GM23338 (cell line): ENCODE measurements around the gene SPTB. TPM values are rescaled to one million over a fixed set of nuclear protein-coding genes. Genes with fewer than 3 reads are reported as not detected.

ENCODE experiments used
- ATAC-seq: fragments of 200-7000 bp; cut with Tn5 transposase; 3 replicates; pipeline ENCODE4 v1.9.1; 2020
- DNase-seq: peaks from one replicate; pipeline ENCODE4 v3.0.0-alpha.2; 2015; ENCODE audit warnings: low spot score
- H2AFZ ChIP-seq: fragments of 200-600 bp; sonication (generic); 2 replicates; pipeline ENCODE4 v1.8.0; 2016; ENCODE audit warnings: antibody characterized with exemption, mild to moderate bottlenecking, moderate library complexity
- H3F3A ChIP-seq: fragments of 200-600 bp; sonication (generic); replicated peaks from 2 replicates; pipeline ENCODE4 v1.8.0; 2017; ENCODE audit warnings: antibody characterized with exemption, mixed run types, low read depth
- H3K27ac ChIP-seq: fragments of 200-600 bp; sonication (generic); 2 replicates; pipeline ENCODE4 v1.6.1; 2016; ENCODE audit warnings: low read depth
- H3K27me3 ChIP-seq: fragments of 200-600 bp; sonication (generic); 2 replicates; pipeline ENCODE4 v1.8.0; 2016; ENCODE audit warnings: mild to moderate bottlenecking, mixed run types, moderate library complexity; ENCODE audit not compliant: insufficient read depth
- H3K36me3 ChIP-seq: fragments of 200-600 bp; sonication (generic); 2 replicates; pipeline ENCODE4 v1.8.0; 2016; ENCODE audit warnings: mild to moderate bottlenecking; ENCODE audit not compliant: insufficient read depth
- H3K4me1 ChIP-seq: fragments of 200-600 bp; sonication (generic); 2 replicates; pipeline ENCODE4 v1.8.0; 2016; ENCODE audit warnings: mild to moderate bottlenecking, moderate library complexity; ENCODE audit not compliant: insufficient read depth
- H3K4me2 ChIP-seq: fragments of 200-600 bp; sonication (generic); 2 replicates; pipeline ENCODE4 v1.7.1; 2017; ENCODE audit warnings: mixed run types
- H3K4me3 ChIP-seq: fragments of 200-600 bp; sonication (generic); 2 replicates; pipeline ENCODE4 v1.6.1; 2016; ENCODE audit warnings: mixed run types
- H3K79me2 ChIP-seq: fragments of 200-600 bp; sonication (generic); replicated peaks from 2 replicates; pipeline ENCODE4 v1.8.0; 2017; ENCODE audit warnings: mild to moderate bottlenecking; ENCODE audit not compliant: insufficient read depth
- H3K9me2 ChIP-seq: fragments of 200-600 bp; sonication (generic); 2 replicates; pipeline ENCODE4 v1.8.0; 2017; ENCODE audit not compliant: insufficient read depth
- H4K20me1 ChIP-seq: fragments of 200-600 bp; sonication (generic); replicated peaks from 2 replicates; pipeline ENCODE4 v1.8.0; 2017; ENCODE audit warnings: mild to moderate bottlenecking; ENCODE audit not compliant: insufficient read depth
- H3K27ac Mint-ChIP-seq: 2 replicates; pipeline ENCODE4 v1.8.0; 2020; ENCODE audit warnings: inconsistent platforms, mild to moderate bottlenecking, moderate library complexity, mixed read lengths
- H3K27me3 Mint-ChIP-seq: 3 replicates; pipeline ENCODE4 v1.8.0; 2022; ENCODE audit warnings: low read depth, mild to moderate bottlenecking, moderate library complexity, mixed read lengths, inconsistent platforms; ENCODE audit not compliant: insufficient read depth, poor library complexity
- H3K36me3 Mint-ChIP-seq: 3 replicates; pipeline ENCODE4 v1.8.0; 2021; ENCODE audit warnings: low read depth, mild to moderate bottlenecking, inconsistent platforms, moderate library complexity, mixed read lengths
- H3K4me1 Mint-ChIP-seq: 3 replicates; pipeline ENCODE4 v1.8.0; 2020; ENCODE audit warnings: mild to moderate bottlenecking, inconsistent platforms, mixed read lengths
- H3K4me3 Mint-ChIP-seq: 3 replicates; pipeline ENCODE4 v1.8.0; 2021; ENCODE audit warnings: moderate library complexity, mild to moderate bottlenecking, inconsistent platforms, mixed read lengths
- H3K9me3 Mint-ChIP-seq: 3 replicates; pipeline ENCODE4 v1.8.0; 2020; ENCODE audit warnings: moderate library complexity, mild to moderate bottlenecking, inconsistent platforms, mixed read lengths
- CREB1 ChIP-seq: fragments of 250-450 bp; sonication (Bioruptor Pico); IDR thresholded peaks from 2 replicates; pipeline ENCODE4 v1.5.0; 2020; ENCODE audit warnings: low read depth, mild to moderate bottlenecking, moderate library complexity
- EZH2 ChIP-seq: fragments of 200-600 bp; sonication (generic); IDR thresholded peaks from one replicate; pipeline ENCODE4 v1.8.0; 2017; ENCODE audit warnings: antibody characterized with exemption, mild to moderate bottlenecking, low read depth; ENCODE audit not compliant: unreplicated experiment
- EZH2phosphoT487 ChIP-seq: fragments of 200-600 bp; sonication (generic); IDR thresholded peaks from one replicate; pipeline ENCODE4 v1.8.1; 2018; ENCODE audit warnings: antibody characterized with exemption; ENCODE audit not compliant: unreplicated experiment
- JUNB ChIP-seq: IDR thresholded peaks from one replicate; pipeline ENCODE4 v1.6.1; 2016; ENCODE audit warnings: antibody characterized with exemption; ENCODE audit not compliant: unreplicated experiment
- NANOG ChIP-seq: IDR thresholded peaks from 2 replicates; pipeline ENCODE4 v1.6.1; 2016; ENCODE audit warnings: antibody characterized with exemption, borderline replicate concordance
- POLR2AphosphoS5 ChIP-seq: IDR thresholded peaks from 2 replicates; pipeline ENCODE4 v1.6.1; 2016; ENCODE audit warnings: antibody characterized with exemption, low read depth
- STAT1 ChIP-seq: IDR thresholded peaks from one replicate; pipeline ENCODE4 v1.6.1; 2016; ENCODE audit warnings: antibody characterized with exemption; ENCODE audit not compliant: unreplicated experiment
- ZNF114 ChIP-seq: fragments of 250-450 bp; sonication (Bioruptor Pico); IDR thresholded peaks from 2 replicates; pipeline ENCODE4 v1.5.0; 2020; ENCODE audit warnings: mild to moderate bottlenecking, moderate library complexity
- ZNF331 ChIP-seq: fragments of 250-450 bp; sonication (Bioruptor Pico); IDR thresholded peaks from 2 replicates; pipeline ENCODE4 v1.5.0; 2020; ENCODE audit warnings: low read depth, mild to moderate bottlenecking, moderate library complexity
- polyA plus RNA-seq: library from polyadenylated mRNA; unstranded; fragments of >200 nt; fragmentation: Nextera tagmentation; extraction: Ambion mirVana; gene quantifications from 2 replicates; pipeline ENCODE4 v1.2.1, GENCODE V29; 2016
- total RNA-seq: library from RNA; depleted of rRNA; stranded (reverse); fragments of >200 nt; shearing (Covaris generic); gene quantifications from 2 replicates; pipeline ENCODE4 v1.2.3, GENCODE V29; 2014
- TF ChIP-seq, protein P1 (sequence below): IDR thresholded peaks from 2 replicates; pipeline ENCODE4 v1.6.1; 2016; ENCODE audit warnings: antibody characterized with exemption
- TF ChIP-seq, protein P2 (sequence below): fragments of 250-450 bp; sonication (Bioruptor Pico); IDR thresholded peaks from 2 replicates; pipeline ENCODE4 v1.5.0; 2020; ENCODE audit warnings: mild to moderate bottlenecking, moderate library complexity
- TF ChIP-seq, protein P3 (sequence below), 2 experiments: fragments of 200-600 bp in 1 of 2; sonication (generic) in 1 of 2; conservative IDR thresholded peaks; 2 replicates each; pipeline versions ENCODE4 v1.5.1 to v1.6.1; 2016 to 2017; ENCODE audit warnings: antibody characterized with exemption in 2 of 2, low read depth in 2 of 2, mild to moderate bottlenecking in 2 of 2, moderate library complexity in 1 of 2

The SPTB gene
- total and polyA plus RNA-seq, 2 experiments from 2014 or later = 1.1 to 1.9 TPM

DNA sequence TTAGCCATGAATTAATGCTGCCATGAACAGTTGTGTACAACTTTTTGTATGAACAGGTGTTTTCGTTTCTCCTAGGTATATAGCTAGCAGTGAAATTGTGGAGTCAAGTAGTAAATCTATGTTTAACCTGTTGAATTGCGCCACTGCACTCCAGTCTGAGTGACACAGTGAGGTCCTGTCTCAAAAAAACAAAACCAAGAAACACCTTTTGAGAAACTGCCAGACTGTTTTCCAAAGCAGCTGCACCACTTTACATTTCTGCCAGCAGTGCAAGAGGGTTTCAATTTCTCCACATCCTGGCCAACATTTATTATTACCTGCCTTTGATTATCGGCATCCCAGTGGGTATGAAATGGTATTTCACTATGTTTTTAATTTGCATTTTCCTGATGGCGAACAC is 178.8 kb downstream of the SPTB start (continued):
- TF ChIP-seq, protein P1, sequence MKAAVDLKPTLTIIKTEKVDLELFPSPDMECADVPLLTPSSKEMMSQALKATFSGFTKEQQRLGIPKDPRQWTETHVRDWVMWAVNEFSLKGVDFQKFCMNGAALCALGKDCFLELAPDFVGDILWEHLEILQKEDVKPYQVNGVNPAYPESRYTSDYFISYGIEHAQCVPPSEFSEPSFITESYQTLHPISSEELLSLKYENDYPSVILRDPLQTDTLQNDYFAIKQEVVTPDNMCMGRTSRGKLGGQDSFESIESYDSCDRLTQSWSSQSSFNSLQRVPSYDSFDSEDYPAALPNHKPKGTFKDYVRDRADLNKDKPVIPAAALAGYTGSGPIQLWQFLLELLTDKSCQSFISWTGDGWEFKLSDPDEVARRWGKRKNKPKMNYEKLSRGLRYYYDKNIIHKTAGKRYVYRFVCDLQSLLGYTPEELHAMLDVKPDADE = no peak

DNA sequence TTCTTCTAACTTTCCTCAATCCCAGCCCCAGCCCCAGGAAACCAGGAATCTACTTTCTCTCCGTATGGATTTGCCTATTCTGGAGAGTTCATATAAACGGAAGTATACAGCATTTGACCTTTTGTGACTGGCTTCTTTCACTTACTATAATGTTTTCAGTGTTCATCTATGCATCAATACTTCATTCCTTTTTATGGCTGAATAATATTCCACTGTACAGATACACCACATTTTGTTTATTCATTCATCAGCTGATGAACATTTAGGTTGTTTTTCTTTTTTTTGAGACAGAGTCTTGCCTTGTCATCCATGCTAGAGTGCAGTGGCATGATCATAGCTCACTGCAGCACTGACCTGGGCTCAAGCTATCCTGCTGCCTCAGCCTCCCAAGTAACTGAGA is 179.4 kb downstream of the SPTB start:
- peaks cover 60% of the 10 kb centered on the region for H3K4me1 Mint-ChIP-seq
- TF ChIP-seq ZNF114 (CRISPR knock-in tag) = no peak
- TF ChIP-seq, protein P2, sequence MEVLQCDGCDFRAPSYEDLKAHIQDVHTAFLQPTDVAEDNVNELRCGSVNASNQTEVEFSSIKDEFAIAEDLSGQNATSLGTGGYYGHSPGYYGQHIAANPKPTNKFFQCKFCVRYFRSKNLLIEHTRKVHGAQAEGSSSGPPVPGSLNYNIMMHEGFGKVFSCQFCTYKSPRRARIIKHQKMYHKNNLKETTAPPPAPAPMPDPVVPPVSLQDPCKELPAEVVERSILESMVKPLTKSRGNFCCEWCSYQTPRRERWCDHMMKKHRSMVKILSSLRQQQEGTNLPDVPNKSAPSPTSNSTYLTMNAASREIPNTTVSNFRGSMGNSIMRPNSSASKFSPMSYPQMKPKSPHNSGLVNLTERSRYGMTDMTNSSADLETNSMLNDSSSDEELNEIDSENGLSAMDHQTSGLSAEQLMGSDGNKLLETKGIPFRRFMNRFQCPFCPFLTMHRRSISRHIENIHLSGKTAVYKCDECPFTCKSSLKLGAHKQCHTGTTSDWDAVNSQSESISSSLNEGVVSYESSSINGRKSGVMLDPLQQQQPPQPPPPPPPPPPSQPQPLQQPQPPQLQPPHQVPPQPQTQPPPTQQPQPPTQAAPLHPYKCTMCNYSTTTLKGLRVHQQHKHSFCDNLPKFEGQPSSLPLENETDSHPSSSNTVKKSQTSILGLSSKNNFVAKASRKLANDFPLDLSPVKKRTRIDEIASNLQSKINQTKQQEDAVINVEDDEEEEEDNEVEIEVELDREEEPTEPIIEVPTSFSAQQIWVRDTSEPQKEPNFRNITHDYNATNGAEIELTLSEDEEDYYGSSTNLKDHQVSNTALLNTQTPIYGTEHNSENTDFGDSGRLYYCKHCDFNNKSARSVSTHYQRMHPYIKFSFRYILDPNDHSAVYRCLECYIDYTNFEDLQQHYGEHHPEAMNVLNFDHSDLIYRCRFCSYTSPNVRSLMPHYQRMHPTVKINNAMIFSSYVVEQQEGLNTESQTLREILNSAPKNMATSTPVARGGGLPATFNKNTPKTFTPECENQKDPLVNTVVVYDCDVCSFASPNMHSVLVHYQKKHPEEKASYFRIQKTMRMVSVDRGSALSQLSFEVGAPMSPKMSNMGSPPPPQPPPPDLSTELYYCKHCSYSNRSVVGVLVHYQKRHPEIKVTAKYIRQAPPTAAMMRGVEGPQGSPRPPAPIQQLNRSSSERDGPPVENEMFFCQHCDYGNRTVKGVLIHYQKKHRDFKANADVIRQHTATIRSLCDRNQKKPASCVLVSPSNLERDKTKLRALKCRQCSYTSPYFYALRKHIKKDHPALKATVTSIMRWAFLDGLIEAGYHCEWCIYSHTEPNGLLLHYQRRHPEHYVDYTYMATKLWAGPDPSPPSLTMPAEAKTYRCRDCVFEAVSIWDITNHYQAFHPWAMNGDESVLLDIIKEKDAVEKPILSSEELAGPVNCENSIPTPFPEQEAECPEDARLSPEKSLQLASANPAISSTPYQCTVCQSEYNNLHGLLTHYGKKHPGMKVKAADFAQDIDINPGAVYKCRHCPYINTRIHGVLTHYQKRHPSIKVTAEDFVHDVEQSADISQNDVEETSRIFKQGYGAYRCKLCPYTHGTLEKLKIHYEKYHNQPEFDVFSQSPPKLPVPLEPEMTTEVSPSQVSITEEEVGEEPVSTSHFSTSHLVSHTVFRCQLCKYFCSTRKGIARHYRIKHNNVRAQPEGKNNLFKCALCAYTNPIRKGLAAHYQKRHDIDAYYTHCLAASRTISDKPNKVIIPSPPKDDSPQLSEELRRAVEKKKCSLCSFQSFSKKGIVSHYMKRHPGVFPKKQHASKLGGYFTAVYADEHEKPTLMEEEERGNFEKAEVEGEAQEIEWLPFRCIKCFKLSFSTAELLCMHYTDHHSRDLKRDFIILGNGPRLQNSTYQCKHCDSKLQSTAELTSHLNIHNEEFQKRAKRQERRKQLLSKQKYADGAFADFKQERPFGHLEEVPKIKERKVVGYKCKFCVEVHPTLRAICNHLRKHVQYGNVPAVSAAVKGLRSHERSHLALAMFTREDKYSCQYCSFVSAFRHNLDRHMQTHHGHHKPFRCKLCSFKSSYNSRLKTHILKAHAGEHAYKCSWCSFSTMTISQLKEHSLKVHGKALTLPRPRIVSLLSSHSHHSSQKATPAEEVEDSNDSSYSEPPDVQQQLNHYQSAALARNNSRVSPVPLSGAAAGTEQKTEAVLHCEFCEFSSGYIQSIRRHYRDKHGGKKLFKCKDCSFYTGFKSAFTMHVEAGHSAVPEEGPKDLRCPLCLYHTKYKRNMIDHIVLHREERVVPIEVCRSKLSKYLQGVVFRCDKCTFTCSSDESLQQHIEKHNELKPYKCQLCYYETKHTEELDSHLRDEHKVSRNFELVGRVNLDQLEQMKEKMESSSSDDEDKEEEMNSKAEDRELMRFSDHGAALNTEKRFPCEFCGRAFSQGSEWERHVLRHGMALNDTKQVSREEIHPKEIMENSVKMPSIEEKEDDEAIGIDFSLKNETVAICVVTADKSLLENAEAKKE (CRISPR knock-in tag) = no peak
- no peak for TF ChIP-seq STAT1
- TF ChIP-seq, protein P3, sequence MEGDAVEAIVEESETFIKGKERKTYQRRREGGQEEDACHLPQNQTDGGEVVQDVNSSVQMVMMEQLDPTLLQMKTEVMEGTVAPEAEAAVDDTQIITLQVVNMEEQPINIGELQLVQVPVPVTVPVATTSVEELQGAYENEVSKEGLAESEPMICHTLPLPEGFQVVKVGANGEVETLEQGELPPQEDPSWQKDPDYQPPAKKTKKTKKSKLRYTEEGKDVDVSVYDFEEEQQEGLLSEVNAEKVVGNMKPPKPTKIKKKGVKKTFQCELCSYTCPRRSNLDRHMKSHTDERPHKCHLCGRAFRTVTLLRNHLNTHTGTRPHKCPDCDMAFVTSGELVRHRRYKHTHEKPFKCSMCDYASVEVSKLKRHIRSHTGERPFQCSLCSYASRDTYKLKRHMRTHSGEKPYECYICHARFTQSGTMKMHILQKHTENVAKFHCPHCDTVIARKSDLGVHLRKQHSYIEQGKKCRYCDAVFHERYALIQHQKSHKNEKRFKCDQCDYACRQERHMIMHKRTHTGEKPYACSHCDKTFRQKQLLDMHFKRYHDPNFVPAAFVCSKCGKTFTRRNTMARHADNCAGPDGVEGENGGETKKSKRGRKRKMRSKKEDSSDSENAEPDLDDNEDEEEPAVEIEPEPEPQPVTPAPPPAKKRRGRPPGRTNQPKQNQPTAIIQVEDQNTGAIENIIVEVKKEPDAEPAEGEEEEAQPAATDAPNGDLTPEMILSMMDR (conservative IDR thresholded peaks at IDR 0.05; ENCODE audit: low read depth in 2 of 2) = no peak
- TF ChIP-seq EZH2phosphoT487 = no peak
- TF ChIP-seq EZH2 = no peak
- TF ChIP-seq, protein P1 = no peak
- no peak for TF ChIP-seq POLR2AphosphoS5
- TF ChIP-seq JUNB = no peak
- TF ChIP-seq CREB1 (CRISPR knock-in tag) = no peak
- TF ChIP-seq NANOG = no peak
- TF ChIP-seq ZNF331 (CRISPR knock-in tag) = no peak

More for the DNA sequence above, 179.4 kb downstream of the SPTB start:
- Mint-ChIP-seq H3K27me3 (peaks cover 9% of the 10 kb centered on the region), H3K4me3 (no peak overlapping the region; the same call in 2 of the 3 replicates), H3K36me3 (no peaks in the 10 kb centered on the region), H3K9me3 (no peaks in the 10 kb centered on the region), H3K27ac (no peak overlapping the region; the same call in 1 of the 2 replicates)
- H3K4me1 ChIP-seq = peaks cover 58% of the 10 kb centered on the region
- no peak for ATAC-seq
- H3K36me3 ChIP-seq = no peaks in the 10 kb centered on the region
- no peak for DNase-seq
- H3F3A ChIP-seq = peaks cover 25% of the 10 kb centered on the region; the same call in 1 of the 2 replicates
- H3K9me2 ChIP-seq = no peaks in the 10 kb centered on the region
- peak overlapping the region; percentile 85; the same call in 1 of the 2 replicates for H3K27ac ChIP-seq
- H4K20me1 ChIP-seq = no peaks in the 10 kb centered on the region
- H2AFZ ChIP-seq = no peak overlapping the region
- no peak overlapping the region for H3K4me3 ChIP-seq
- H3K27me3 ChIP-seq = peaks cover under 1% of the 10 kb centered on the region; the same call in 1 of the 2 replicates
- peak overlapping the region; percentile 95; the same call in 1 of the 2 replicates for H3K4me2 ChIP-seq
- H3K79me2 ChIP-seq = peaks cover 9% of the 10 kb centered on the region
